ENCODE data around the gene OR1L4.

Gene OR1L4

GRCh38 chr9:122723690-122724089 lies at the start of gene OR1L4:
OR1L4 (plus strand) TSS chr9:122723990; CDS start chr9:122723990, 0 bp downstream.
- no peak for DNase-seq (ENCODE audit: low read depth)

GRCh38 chr9:122684851-122685250 lies 38.9 kb upstream of the OR1L4 start:
- no peak for DNase-seq (ENCODE audit: low read depth)

- no peak for DNase-seq (ENCODE audit: low read depth)
Observed at GRCh38 chr9:122695696-122696095, 28.1 kb upstream of the OR1L4 start.

- no peak for DNase-seq (ENCODE audit: low read depth)
Observed at GRCh38 chr9:122718038-122718437, 5.8 kb upstream of the OR1L4 start.

- DNase-seq (ENCODE audit: low read depth): no peak
Observed at GRCh38 chr9:122719218-122719617, 4.6 kb upstream of the OR1L4 start.

- DNase-seq (ENCODE audit: low read depth): no peak
Observed at GRCh38 chr9:122742003-122742402, 18.2 kb downstream of the OR1L4 start, which contains the start of gene OR1L6. OR1L6 (plus strand) TSS chr9:122742303; CDS start chr9:122749848, 7,545 bp downstream.

GRCh38 chr9:122754825-122755224 lies 31.0 kb downstream of the OR1L4 start:
- DNase-seq (ENCODE audit: low read depth): no peak

GRCh38 chr9:122767817-122768216 lies 44.0 kb downstream of the OR1L4 start:
- no peak for DNase-seq (ENCODE audit: low read depth)

Data from GM04503 (cell line).